GM21381 (cell line): Measurements from ENCODE around the gene SLC22A3.

Experiments used
- ATAC-seq: cut with Tn5 transposase; IDR thresholded peaks from one replicate; pipeline ENCODE4 v1.9.1; 2021; ENCODE audit warnings: mild to moderate bottlenecking, moderate library complexity; ENCODE audit not compliant: unreplicated experiment

Gene SLC22A3

DNA sequence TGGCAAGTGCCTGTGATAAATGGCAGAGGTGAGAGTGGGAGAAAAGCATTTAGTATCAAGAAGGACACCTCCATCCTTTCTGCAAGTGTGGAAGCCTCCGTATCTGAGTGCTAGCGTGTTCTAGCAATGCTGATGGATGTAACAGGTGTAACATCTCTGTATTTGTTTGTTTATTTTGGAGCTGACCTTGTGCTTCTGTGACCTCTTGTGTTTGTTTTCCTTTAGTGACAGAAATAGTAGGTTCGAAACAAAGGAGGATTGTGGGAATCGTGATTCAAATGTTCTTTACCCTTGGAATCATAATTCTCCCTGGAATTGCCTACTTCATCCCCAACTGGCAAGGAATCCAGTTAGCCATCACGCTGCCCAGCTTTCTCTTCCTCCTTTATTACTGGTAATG is 60.4 kb downstream of the SLC22A3 start:
- no peak for ATAC-seq

DNA sequence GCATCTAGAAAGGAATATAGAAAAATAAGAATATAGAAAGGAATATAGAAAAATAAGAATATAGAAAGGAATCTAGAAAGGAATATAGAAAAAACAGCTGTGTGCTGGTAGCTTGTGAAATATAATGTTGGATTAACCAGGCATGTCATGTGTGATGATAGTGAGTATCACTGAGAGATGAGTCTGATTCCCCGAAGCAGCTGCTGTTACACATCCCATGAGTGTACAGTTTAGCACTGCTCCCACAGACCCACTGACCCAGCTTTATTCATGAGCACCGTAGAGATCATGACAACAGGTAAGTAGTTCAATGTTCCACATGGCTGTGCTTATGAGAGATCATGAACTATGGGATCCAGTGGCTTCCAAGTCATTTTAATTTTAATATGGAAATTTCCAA is 64.8 kb downstream of the SLC22A3 start:
- no peak for ATAC-seq

DNA sequence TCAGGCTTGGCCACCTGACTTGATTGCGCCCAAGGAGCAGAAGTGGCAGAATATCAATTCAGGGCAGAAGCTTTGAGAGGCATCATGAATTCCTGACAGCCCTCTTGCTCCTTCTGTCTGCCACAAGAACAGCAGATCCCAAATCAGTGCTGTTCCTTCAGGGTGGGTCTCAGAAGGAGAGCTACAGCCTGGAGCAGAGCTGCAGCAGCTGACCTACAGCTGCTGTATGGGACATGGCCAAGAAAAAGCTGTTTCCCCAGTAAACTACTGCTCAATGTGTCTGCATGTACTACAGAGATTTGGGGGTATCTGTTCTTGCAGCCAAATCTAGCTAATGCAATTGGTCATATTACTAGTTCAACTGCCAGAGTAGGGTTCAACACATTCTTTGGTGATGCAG is 69.0 kb downstream of the SLC22A3 start:
- ATAC-seq = no peak

DNA sequence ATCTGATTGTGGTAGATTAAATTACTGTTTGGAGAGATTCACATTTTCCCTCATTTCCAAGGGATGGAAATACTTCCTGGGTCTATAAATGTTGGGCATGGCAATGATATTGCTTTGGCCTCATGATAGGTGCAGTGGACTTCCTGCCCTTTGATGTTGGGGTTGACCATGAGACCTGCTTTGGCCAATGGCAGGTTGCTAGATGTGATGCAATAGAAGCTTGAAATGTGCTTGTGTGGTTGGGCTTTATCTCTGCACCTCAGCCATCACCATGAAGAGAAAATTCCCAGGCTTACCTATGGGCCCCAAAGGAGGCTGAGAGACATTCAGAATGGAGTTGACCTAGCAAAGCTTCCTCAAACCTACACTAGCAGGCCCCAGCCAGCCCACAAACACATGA is 69.4 kb downstream of the SLC22A3 start:
- no peak for ATAC-seq

DNA sequence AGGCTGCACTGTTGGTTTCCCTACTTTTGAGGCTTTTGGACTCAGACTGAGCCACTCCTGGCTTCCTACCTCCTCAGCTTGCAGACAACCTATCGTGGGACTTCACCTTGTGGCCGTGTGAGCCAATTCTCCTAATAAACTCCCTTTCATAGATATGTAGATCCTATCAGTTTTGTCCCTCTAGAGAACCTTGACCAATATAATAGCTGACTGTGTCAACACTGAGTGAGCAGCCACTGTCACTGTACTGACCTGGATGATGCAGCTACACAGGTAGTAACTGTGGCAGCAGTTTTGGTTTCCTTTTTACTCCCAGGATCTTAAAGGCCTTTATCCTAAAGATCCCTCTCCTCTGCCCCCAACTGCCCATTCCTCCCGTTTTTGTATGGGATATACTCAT is 70.2 kb downstream of the SLC22A3 start:
- no peak for ATAC-seq

DNA sequence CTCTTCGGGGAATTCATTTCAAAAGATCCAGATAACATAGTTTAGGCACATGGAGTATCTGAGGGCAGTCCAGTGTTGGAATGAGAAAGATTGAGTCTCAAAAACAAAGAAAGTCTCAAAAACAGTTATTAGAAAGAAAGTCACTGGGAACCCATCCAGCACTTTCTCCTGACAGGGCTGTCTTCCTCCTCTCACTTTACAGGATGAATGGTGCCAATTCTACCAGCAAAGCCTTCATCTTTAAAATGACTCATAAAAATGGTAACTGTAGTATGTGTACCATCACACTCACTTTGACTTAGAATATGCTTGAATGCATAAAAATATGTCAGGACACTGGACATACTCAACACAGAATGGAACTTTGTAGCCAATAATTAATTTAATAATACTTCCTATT is 71.3 kb downstream of the SLC22A3 start:
- ATAC-seq = no peak

DNA sequence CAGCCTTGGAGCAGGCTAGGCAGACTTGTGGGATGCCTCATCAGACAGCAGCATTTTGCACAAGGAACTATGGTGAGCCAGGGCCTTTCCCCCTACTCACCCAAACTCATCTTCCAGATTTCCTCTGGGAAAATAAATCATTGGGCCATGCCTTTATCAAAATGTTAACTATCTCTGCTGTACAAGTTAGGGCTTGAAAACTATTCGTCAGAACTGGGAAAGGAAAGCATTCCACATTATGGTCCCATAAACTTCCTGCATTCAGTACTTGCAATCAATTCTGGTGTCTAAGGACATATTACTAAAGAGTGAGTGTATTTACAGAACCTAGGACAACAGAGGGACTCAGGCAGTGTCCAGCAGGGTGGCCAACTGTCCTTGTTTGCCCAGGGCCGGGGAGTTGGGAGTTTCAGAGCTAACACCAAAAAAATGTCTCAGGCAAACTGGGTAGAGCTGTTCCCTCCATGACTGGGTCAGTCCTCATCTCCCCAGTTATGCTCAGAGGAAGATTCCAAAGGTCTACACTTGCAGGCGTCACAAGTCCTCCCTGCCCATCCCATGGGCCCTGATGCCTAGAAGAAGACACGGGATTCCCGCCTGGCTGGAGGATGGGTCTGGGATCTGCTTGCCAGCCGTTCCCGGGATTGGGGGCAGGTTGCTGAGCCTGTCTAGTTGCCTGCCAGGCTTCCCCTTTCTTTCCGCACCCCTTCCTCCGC is 72.2 kb downstream of the SLC22A3 start:
- ATAC-seq = no peak

DNA sequence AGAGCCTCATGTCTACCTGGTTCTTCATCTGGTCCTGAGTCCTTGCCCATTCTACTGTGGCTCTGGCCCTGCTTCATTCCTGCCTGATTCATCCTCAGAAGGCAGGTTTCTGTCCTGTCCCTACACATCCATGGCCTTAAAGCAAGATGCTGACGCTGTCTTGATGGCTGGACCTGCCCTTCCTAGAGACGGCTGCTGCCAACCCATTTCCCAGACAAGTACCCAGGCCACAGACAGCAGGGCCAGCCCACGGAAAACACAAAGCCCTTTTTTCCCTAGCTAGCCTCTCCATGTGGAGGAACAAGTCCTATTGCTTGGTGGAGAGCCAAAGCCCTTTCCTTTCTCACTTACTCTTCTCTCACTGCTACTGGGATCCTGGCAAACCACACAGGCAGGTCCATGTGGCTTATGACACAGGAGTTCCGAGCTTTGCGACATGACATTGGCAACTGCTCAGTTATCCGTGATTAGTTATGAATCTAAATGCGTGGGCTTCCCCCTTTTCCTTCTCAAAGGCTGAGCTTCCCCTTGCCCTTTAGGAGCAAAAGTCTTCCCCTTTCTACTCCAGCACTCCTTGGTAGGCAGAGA is 72.9 kb downstream of the SLC22A3 start:
- ATAC-seq = no peak

DNA sequence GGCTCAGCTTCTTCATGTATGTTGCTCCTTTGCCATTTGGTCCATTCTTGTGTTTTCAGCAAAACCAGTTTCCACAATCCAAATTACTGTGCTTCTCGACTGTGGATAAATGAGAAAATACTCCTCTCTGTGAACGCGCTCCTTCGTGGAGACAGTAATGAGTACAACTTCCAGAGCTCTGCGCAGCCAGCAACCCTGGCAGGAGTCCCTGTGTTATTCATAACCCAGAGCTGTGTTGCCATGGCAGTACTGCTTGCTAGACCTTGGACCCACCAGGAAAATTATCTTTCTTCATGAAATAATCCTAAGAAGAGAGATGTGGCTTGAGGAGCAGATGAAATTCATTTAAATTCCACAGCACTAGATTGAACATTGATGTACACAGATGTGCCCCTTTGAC is 73.7 kb downstream of the SLC22A3 start:
- ATAC-seq = no peak

DNA sequence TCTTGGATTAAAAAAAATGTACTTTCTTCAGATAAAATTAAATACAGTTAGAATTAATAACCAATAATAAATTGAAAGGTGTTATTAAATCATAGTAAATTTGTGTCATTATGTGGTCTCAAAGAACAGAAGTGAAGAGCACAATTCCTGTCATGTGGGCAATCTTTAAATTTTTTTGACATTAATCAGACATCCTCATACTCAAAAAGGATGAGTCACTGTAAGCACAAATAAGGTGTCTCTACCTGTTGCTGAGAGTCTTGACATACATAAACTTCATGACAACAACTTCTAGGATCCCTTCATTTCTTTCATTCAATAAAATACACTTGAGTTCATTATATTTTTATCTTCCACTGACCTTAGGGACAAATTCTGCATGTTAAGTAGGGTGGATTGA is 76.1 kb downstream of the SLC22A3 start:
- ATAC-seq = no peak

DNA sequence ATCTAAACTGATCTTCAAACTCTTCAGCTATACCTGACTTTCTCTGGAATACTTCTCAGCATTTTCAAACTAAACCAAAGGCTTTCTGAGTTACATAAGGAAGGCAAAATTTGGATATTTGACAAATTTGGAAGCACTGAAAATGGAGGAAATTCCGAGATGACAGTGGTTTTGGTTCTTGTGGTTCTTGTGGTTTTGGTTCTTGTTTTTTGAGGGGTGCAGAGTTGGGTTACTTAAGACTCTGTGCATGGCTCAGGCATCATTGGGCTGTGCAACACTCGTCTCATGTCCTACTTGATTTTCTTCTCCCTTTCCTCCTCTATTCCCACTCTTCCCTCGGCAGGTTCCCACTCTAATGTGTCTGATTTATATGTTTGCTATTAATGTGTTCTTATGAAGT is 78.0 kb downstream of the SLC22A3 start:
- ATAC-seq = no peak

DNA sequence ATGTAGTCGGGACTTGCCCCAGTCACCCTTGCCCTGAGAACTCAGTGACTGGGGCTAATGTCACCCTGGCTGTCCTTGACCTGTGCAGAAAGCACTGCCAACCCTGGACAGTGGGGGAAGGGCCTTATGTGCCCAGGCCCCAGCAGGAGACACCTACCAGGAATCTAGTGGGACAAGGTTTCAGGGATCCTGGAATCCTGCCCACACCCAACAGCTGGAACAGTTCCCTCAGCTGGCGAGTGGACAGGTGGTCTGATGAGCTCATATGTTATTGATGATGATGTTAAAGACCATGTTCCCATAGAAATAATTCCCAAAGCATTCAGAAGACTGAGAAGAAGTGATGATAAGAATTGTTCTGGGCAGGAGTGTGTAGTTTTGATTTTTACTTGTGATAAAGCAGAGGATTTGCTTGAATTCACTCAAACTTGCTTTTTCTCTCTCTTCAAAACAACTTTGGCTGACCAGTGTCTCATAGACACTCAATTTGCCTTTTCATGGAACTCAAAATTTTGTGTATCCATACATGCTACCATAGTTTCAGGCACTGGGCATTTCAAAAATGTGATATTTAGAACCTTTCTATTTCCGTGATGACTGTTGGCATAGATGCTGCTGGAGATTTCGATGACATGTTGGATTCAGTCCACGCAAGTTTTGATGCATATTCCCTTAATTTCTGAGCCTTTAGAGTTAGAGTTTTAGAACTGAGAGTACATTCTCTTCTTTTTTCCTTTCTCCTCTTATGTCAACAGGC is 79.3 kb downstream of the SLC22A3 start:
- no peak for ATAC-seq

DNA sequence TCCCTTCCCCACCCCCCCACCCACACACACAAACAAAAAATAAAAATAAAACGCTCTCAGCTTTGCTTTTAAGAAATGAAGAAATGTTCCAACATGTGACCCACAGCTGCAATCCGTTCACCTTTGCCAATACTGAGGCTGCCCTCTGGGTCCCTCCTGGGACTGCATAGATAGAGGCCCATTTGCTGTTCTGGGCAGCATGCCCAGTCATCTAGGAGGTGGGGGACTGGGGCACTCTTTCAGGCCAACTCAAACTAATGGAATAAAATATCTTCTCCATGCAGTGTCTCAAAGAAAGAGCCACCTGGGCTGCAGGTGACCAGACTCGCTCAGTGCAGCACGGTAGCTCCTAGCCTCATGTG is 79.9 kb downstream of the SLC22A3 start:
- no peak for ATAC-seq

DNA sequence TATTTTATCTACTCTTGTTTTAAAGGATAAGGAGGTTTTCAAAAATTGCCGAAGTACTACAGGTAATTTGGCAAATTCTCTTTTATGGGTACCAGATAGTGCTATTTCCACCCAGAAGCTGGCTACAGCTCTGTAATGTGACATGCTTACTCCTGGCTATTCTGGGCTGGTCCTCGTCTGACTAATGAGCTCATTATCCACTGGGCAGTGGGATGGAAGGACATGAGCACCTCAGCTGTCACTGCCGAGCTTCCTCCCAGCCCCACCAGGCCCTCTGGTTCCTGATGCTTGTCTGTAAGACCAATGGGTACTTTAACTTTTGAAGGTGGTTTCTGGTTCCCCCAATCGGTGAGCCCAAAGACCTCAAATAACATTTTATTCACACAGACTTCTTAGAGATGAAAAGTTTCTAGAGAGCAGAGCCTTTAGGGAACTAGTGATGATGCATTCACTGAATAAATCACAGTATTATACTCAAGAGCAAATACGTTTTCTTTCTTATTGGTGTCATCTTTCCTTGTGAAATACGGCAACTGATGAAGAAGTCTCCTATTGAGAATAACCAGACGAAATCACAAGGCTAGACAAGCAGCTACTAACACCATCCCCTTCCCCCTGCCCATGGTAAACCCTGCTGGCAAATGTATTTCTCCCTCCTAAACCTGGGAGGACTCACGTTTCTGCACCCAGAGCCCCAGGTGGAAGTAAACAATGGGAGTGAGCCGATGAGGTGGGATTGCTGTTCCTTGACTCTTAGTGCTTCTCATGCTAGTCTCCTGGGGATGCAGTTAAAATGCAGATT is 80.8 kb downstream of the SLC22A3 start:
- no peak for ATAC-seq

DNA sequence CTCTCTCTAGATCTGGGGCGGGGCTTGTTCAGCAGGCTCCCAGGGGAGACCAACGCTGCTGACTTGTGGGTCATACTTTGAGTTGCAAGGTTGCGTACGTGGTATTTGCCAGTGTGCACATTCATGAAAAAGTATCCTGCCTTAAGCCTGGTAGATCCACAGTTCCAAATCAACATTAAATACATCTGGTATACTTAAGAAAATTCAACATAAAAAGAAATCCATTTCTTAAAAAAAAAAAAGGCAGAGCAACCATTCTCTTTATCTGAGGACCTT is 81.4 kb downstream of the SLC22A3 start:
- no peak for ATAC-seq

DNA sequence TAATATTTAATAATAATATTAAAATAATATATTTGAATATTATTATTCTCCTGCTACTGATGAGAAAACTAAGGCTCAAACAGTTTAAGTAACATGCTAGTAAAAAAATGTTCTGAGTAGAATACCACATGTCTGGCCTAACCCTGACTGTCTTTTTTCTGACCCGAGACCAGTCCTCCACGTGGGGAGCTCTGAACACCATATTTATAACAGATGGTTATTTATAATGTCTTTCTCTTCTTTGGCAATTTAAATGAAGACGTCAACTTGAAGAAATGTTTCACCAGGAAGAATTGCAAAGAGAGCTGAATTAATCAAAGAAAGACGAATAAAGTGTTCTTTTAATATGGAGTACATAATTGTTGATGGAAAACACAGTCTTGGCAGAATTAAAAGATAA is 82.0 kb downstream of the SLC22A3 start:
- no peak for ATAC-seq

DNA sequence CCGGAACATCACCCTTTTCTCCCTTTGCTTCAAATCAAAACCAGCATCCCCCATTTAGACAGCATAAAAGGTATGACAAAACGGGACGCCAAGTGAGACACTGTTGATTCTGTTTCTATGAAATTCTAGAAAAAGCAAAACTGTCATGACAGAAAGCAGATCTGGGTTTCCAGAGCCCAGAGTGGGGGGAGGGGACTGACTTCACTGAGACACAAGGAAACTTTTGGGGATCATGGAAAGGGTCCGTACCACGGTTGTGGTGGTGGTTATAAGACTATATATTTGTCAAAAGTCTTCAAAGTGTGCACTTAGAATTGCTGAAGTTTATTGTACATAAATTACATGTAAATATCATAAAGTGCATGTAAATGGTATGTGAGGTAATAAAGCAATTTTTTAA is 82.6 kb downstream of the SLC22A3 start:
- ATAC-seq = no peak

DNA sequence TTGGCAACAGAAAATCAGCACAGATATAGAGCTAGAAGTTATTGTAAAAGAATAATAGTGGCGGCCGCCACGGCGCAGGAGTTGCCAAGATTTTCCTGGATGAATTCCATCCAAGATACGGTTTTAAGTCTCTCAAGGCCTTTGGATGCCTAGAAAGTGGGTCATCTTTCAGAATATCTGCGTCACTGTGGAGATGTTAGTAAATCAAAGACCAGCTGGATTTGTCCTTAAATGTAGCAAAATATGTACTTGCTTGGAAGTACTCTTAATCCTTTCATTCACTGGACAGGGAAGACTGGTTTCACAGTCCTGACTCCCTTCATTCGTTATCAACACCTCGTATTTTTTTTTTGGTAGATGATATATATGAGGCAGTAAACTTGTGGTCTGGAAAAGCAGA is 83.0 kb downstream of the SLC22A3 start:
- no peak for ATAC-seq

DNA sequence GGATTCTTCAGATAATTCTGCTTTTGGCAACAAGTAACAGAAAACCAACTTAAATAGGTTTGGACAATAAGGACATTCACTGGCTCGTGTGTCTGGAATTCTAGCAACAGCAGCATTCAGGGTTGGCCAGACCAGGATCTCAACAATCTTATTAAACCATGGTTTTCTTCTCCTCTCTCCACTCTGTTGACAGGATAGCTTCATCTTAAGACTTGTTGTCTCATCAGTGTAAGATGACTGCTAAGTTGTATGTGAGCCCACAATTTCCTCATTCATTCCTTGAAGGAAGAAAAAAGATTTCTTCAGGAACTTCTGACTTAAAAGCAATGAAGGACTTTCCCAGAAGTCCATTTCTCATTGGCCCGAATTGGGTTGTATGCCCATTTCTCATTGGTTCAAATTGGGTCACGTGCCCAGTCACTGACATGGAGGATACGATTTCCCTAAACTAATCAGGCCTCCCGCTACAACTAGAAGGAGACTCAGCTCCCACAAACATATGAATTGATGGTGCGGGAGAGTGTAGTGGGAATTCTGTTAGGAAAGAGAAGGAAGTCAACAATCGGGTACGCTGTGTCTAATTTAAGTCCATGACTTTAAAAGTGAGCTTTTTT is 83.7 kb downstream of the SLC22A3 start:
- ATAC-seq = no peak

DNA sequence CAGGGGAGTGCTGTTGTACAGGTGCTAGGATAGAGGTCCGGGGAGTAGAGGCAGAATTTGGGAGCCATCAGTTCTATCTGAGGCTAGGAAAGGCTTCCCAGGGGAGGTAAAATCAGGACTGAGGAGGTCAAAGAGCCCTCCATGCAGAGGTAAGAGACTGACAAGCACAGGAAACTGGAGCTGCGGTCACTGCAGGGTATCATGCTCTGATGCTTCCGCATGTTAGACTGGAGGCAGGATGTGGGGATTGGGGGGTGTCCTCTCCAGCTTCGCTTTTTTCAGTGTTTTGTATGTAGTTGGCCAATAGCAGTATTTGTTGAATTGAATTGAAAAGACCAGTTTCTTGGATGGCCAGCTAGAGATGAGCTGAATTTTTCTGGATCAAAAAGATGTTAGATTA is 87.8 kb downstream of the SLC22A3 start:
- no peak for ATAC-seq

DNA sequence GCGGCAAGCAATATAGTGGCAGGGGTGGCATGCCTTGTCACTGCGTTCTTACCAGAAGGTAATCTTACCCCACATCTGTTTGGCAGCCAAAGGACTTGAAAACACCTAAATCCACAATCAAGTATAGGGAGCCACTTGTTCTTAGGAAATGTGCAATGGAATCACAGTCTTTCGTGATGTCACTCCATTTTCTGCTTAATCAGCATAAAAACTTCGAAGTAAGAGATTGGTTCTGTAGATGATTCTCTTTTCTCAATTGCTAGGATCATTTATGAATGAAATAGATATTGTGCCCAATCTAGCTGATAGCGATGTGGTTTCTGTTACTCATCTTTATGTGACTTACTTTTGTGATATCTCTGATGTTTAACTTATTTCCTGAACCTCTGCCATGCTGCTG is 89.0 kb downstream of the SLC22A3 start:
- ATAC-seq = no peak
